K562 (cell line): ENCODE data around the gene FGG. TPM values are rescaled to one million over a fixed set of nuclear protein-coding genes. Genes with fewer than 3 reads are reported as not detected.
A peak's percentile ranks its signal among the peaks of the same experiment; 100 is the strongest.

ENCODE experiments used
- ATAC-seq: fragments of 200-7000 bp; cut with Tn5 transposase; 3 replicates; pipeline ENCODE4 v1.9.1; 2020; ENCODE audit warnings: moderate library complexity
- BruUV-seq: library from RNA; stranded (reverse); fragments of 400-500 nt; replicated peaks from 2 replicates; lab custom pipeline; 2021; lab: Mats Ljungman, UMichigan
- CTCF ChIA-PET: fragments of 300-600 bp; formaldehyde crosslinking; extraction: SDS; loops from one replicate; lab custom pipeline; 2021; ENCODE audit warnings: low intra/inter-chr PET ratio; lab: Yijun Ruan, JAX
- POLR2A ChIA-PET: fragments of 300-600, 350-650 bp; sonication (Branson Sonifier 250); formaldehyde crosslinking; extraction: SDS; loops from one replicate; lab custom pipeline; 2021; ENCODE audit warnings: antibody characterized with exemption, inconsistent platforms; lab: Yijun Ruan, JAX
- DNase-seq, 4 experiments: peaks; one replicate each; pipeline versions ENCODE4 v3.0.0 to v3.0.0-alpha.2; 2011 to 2018; ENCODE audit warnings: low spot score in 3 of 4, mixed read lengths in 3 of 4; ENCODE audit errors: extremely low read depth in 1 of 4
- FAIRE-seq: peaks from 2 replicates; lab custom pipeline; 2011; peaks lifted over from hg19 to GRCh38; lab: Jason Lieb, UNC
- H2AFZ ChIP-seq: 2 replicates; pipeline ENCODE4 v1.6.0; 2011; ENCODE audit warnings: low read depth, low read length, control low read depth, inconsistent platforms
- H3K27ac ChIP-seq: fragments of 200-600 bp; 3 replicates; pipeline ENCODE4 v1.8.0; 2011; ENCODE audit warnings: low read depth, mild to moderate bottlenecking, control low read depth, inconsistent platforms, low read length, moderate library complexity, mixed read lengths; ENCODE audit errors: extremely low read depth
- H3K27me3 ChIP-seq, 2 experiments: fragments of 300-600 bp in 1 of 2; 2 replicates in 1 of 2; 3 replicates in 1 of 2; pipeline versions ENCODE4 v1.6.0 to v1.8.0; 2011; ENCODE audit warnings: inconsistent platforms in 2 of 2, low read length in 2 of 2, mild to moderate bottlenecking in 1 of 2, mixed read lengths in 1 of 2, moderate library complexity in 1 of 2; ENCODE audit not compliant: control insufficient read depth in 2 of 2, insufficient read depth in 2 of 2
- H3K36me3 ChIP-seq: fragments of 300-600 bp; 3 replicates; pipeline ENCODE4 v1.8.0; 2011; ENCODE audit warnings: mild to moderate bottlenecking, low read length, inconsistent platforms; ENCODE audit not compliant: control insufficient read depth, insufficient read depth
- H3K4me1 ChIP-seq, 2 experiments: fragments of 200-600 bp in 1 of 2; replicated peaks in 1 of 2; 2 replicates in 1 of 2; 3 replicates in 1 of 2; pipeline versions ENCODE4 v1.5.1 to v1.8.0; 2011; ENCODE audit warnings: inconsistent platforms in 2 of 2, low read length in 2 of 2, mild to moderate bottlenecking in 1 of 2, mixed read lengths in 1 of 2, moderate library complexity in 1 of 2; ENCODE audit not compliant: control insufficient read depth in 2 of 2, insufficient read depth in 2 of 2
- H3K4me2 ChIP-seq: 2 replicates; pipeline ENCODE4 v1.6.1; 2011; ENCODE audit warnings: low read length, control low read depth, inconsistent platforms, mixed read lengths; ENCODE audit not compliant: insufficient read depth
- H3K4me3 ChIP-seq: fragments of 200-600 bp; sonication (generic), shearing (Covaris generic); 2 replicates; pipeline ENCODE4 v1.5.1; 2016; ENCODE audit warnings: control low read depth, inconsistent platforms
- H3K79me2 ChIP-seq: fragments of 200-600 bp; 3 replicates; pipeline ENCODE4 v1.8.0; 2011; ENCODE audit warnings: low read length, inconsistent platforms; ENCODE audit not compliant: control insufficient read depth, insufficient read depth
- H3K9ac ChIP-seq, 2 experiments: 2 replicates each; pipeline versions ENCODE4 v1.6.0 to v1.6.1; 2011; ENCODE audit warnings: low read depth in 2 of 2, low read length in 2 of 2, control low read depth in 1 of 2, inconsistent platforms in 1 of 2, mild to moderate bottlenecking in 1 of 2, mixed read lengths in 1 of 2; ENCODE audit not compliant: insufficient read depth in 1 of 2
- H3K9me1 ChIP-seq: one replicate; pipeline ENCODE4 v1.6.0; 2011; ENCODE audit warnings: inconsistent platforms, mild to moderate bottlenecking, low read length, moderate library complexity; ENCODE audit not compliant: control insufficient read depth, insufficient read depth
- H3K9me3 ChIP-seq: replicated peaks from 2 replicates; pipeline ENCODE4 v1.5.1; 2011; ENCODE audit warnings: low read depth, low read length, inconsistent platforms; ENCODE audit not compliant: control insufficient read depth, insufficient read depth
- H4K20me1 ChIP-seq: replicated peaks from 2 replicates; pipeline ENCODE4 v1.6.1; 2011; ENCODE audit warnings: low read length, inconsistent platforms, mixed read lengths; ENCODE audit not compliant: control insufficient read depth, insufficient read depth
- CREM ChIP-seq: IDR thresholded peaks from 2 replicates; pipeline ENCODE4 v1.6.1; 2014; ENCODE audit warnings: antibody characterized with exemption, low read depth
- ETS1 ChIP-seq: conservative IDR thresholded peaks from 2 replicates; pipeline ENCODE4 v1.6.1; 2011; ENCODE audit warnings: low read depth, mild to moderate bottlenecking, low read length; ENCODE audit not compliant: control insufficient read depth
- HDAC6 ChIP-seq: IDR thresholded peaks from 2 replicates; pipeline ENCODE4 v1.6.1; 2012; ENCODE audit warnings: low read depth, mild to moderate bottlenecking, control low read depth, inconsistent platforms, low read length, moderate library complexity
- JUND ChIP-seq, 2 experiments: IDR thresholded peaks; 2 replicates in 1 of 2; 3 replicates in 1 of 2; pipeline ENCODE4 v1.6.1; 2011; ENCODE audit warnings: borderline replicate concordance in 2 of 2, low read depth in 2 of 2, low read length in 2 of 2, improper control_type of control experiment in 1 of 2, missing biosample characterization in 1 of 2, missing genetic modification characterization in 1 of 2, missing genetic modification reagents in 1 of 2
- MECOM ChIP-seq: fragments of 250-450 bp; sonication (Bioruptor Pico); IDR thresholded peaks from 2 replicates; pipeline ENCODE4 v1.8.0; 2022; ENCODE audit warnings: inconsistent platforms
- NCOR1 ChIP-seq: fragments of 450-650 bp; IDR thresholded peaks from 2 replicates; pipeline ENCODE4 v1.6.1; 2016; ENCODE audit warnings: mild to moderate bottlenecking, moderate library complexity
- NFIX ChIP-seq: fragments of 250-450 bp; sonication (Bioruptor Pico); IDR thresholded peaks from 2 replicates; pipeline ENCODE4 v1.4.0; 2020; ENCODE audit warnings: low read depth, mild to moderate bottlenecking, moderate library complexity
- PCBP1 ChIP-seq: fragments of 200-400 bp; formaldehyde crosslinking; IDR thresholded peaks from 2 replicates; pipeline ENCODE4 v1.6.1; 2018; ENCODE audit warnings: mild to moderate bottlenecking, low read depth, low read length; ENCODE audit not compliant: poor library complexity, severe bottlenecking
- RBM14 ChIP-seq: fragments of 200-400 bp; formaldehyde crosslinking; IDR thresholded peaks from 2 replicates; pipeline ENCODE4 v1.6.1; 2018; ENCODE audit warnings: low read depth, mild to moderate bottlenecking, low read length, moderate library complexity, borderline replicate concordance; ENCODE audit not compliant: insufficient read depth
- SRF ChIP-seq, 2 experiments: fragments of 250-450, 450-650 bp in 1 of 2; sonication (Bioruptor Pico) in 1 of 2; sonication (generic) in 1 of 2; formaldehyde crosslinking; IDR thresholded peaks; 2 replicates each; pipeline versions ENCODE4 v1.5.0 to v1.5.1; 2020 to 2022; ENCODE audit warnings: mild to moderate bottlenecking in 1 of 2, missing genetic modification reagents in 1 of 2
- ZNF518B ChIP-seq: fragments of 250-450 bp; sonication (Bioruptor Pico); IDR thresholded peaks from 2 replicates; pipeline ENCODE4 v1.5.0; 2021; ENCODE audit warnings: mild to moderate bottlenecking, moderate library complexity
- ZNF77 ChIP-seq: fragments of 250-450 bp; sonication (Bioruptor Pico); IDR thresholded peaks from 2 replicates; pipeline ENCODE4 v1.5.0; 2020
- ZNF830 ChIP-seq: fragments of 250-450 bp; sonication (Bioruptor Pico); IDR thresholded peaks from 2 replicates; pipeline ENCODE4 v1.5.0; 2021; ENCODE audit warnings: mild to moderate bottlenecking
- WGBS: fragments of 100-300 bp; shearing (Covaris generic); methylation state at CpG from one replicate; pipeline ENCODE4 v1.1.6; 2016; ENCODE audit warnings: low coverage, mixed read lengths; ENCODE audit not compliant: insufficient coverage; ENCODE audit errors: missing lambda C conversion rate; 5-methylcytosine and 5-hydroxymethylcytosine counted together
- in situ Hi-C: fragments of 300-500 bp; cut with MboI; formaldehyde crosslinking; loops from 4 replicates; pipeline ENCODE4 v1.15.0; 2018; ENCODE audit warnings: inconsistent platforms, mixed read lengths
- intact Hi-C: fragments of 100-400 bp; cut with micrococcal nuclease; formaldehyde crosslinking; loops from 2 replicates; pipeline ENCODE4 v1.14.2; 2022
- polyA plus RNA-seq, 8 experiments: library from polyadenylated mRNA; depleted of rRNA in 4 of 8; stranded (reverse) in 5 of 8; unstranded in 3 of 8; fragments of >200 nt; fragmentation: Nextera tagmentation in 2 of 8; fragmentation: Illumina TruSeq in 1 of 8; extraction: Ambion mirVana in 2 of 8; extraction: Trizol in 1 of 8; gene quantifications; 2 replicates each; pipeline versions ENCODE4 v1.2.1 to v1.2.3, GENCODE V29; 2011 to 2014; ENCODE audit warnings: inconsistent platforms in 1 of 8, missing spikeins in 1 of 8
- total RNA-seq, 7 experiments: library from RNA; depleted of rRNA in 6 of 7; stranded (reverse); fragments of >200 nt in 6 of 7; fragmentation: Illumina TruSeq in 2 of 7; extraction: Trizol in 2 of 7; gene quantifications; 2 replicates each; pipeline versions ENCODE4 v1.2.1 to v1.2.3, GENCODE V29; 2011 to 2021; ENCODE audit warnings: low replicate concordance in 1 of 7
- TF ChIP-seq, protein P1 (sequence below): sonication (generic); formaldehyde crosslinking; IDR thresholded peaks from 2 replicates; pipeline ENCODE4 v1.8.1; 2022; ENCODE audit warnings: missing genetic modification reagents
- TF ChIP-seq, protein P2 (sequence below): fragments of 450-650 bp; formaldehyde crosslinking; IDR thresholded peaks from 2 replicates; pipeline ENCODE4 v1.4.0; 2022; ENCODE audit warnings: mild to moderate bottlenecking, moderate library complexity

Gene FGG
- total and polyA plus RNA-seq, 9 of the 15 experiments (the other 6 are each of a cell fraction or from before 2014, with no cell fraction given) = 0.08 to 2.2 (median 0.33) TPM; not detected in 2

DNA sequence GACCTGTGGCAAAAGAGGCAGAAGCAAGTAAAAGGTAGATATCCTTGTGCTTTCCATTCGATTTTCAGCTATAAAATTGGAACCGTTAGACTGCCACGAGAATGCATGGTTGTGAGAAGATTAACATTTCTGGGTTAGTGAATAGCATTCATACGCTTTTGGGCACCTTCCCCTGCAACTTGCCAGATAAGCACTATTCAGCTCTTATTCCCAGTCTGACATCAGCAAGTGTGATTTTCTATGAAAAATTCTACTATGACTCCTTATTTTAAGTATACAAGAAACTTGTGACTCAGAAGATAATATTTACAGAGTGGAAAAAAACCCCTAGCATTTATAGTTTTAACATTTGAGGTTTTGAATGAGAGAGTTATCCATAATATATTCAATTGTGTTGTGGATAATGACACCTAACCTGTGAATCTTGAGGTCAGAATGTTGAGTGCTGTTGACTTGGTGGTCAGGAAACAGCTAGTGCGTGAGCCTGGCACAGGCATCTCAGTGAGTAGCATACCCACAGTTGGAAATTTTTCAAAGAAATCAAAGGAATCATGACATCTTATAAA lies 45.7 kb downstream of the FGG start:
- Histone ChIP-seq H3K9ac (no peak overlapping the region), H2AFZ (peak overlapping the region; percentile 67), H3K4me2 (no peak overlapping the region), H3K36me3 (no peaks in the 10 kb centered on the region), H4K20me1 (no peaks in the 10 kb centered on the region), H3K79me2 (no peaks in the 10 kb centered on the region), H3K9me1 (no peaks in the 10 kb centered on the region), H3K4me3 (no peak overlapping the region), H3K9me3 (no peaks in the 10 kb centered on the region), H3K4me1 (no peaks in the 10 kb centered on the region), H3K27me3 (no peaks in the 10 kb centered on the region), H3K27ac (no peak overlapping the region)
- intact Hi-C loops = no loop called here
- ChIA-PET POLR2A (no interaction called here), CTCF (no interaction called here)
- in situ Hi-C loops = no loop called here
- 6% methylated on average over 5 of the region's 5 CpGs for WGBS
- FAIRE-seq (no peak), DNase-seq (no peak), ATAC-seq (no peak)
- BruUV-seq = no TSS peak
- TF ChIP-seq MECOM (CRISPR knock-in tag) (no peak), CREM (no peak), RBM14 (no peak), ZNF830 (CRISPR knock-in tag) (no peak), HDAC6 (no peak), ZNF77 (CRISPR knock-in tag) (no peak), ETS1 (no peak), NFIX (CRISPR knock-in tag) (no peak), ZNF518B (no peak), SRF (CRISPR knock-in tag; IDR thresholded peaks at IDR 0.05) (no peak), NCOR1 (no peak), PCBP1 (no peak), JUND (IDR thresholded peaks at IDR 0.05; ENCODE audit: borderline replicate concordance, low read depth, low read length) (no peak), JUND (tag; IDR thresholded peaks at IDR 0.05; ENCODE audit: borderline replicate concordance, low read depth, low read length) (no peak)
- TF ChIP-seq, protein P1, sequence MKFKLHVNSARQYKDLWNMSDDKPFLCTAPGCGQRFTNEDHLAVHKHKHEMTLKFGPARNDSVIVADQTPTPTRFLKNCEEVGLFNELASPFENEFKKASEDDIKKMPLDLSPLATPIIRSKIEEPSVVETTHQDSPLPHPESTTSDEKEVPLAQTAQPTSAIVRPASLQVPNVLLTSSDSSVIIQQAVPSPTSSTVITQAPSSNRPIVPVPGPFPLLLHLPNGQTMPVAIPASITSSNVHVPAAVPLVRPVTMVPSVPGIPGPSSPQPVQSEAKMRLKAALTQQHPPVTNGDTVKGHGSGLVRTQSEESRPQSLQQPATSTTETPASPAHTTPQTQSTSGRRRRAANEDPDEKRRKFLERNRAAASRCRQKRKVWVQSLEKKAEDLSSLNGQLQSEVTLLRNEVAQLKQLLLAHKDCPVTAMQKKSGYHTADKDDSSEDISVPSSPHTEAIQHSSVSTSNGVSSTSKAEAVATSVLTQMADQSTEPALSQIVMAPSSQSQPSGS (CRISPR knock-in tag) = no peak
- TF ChIP-seq, protein P2, sequence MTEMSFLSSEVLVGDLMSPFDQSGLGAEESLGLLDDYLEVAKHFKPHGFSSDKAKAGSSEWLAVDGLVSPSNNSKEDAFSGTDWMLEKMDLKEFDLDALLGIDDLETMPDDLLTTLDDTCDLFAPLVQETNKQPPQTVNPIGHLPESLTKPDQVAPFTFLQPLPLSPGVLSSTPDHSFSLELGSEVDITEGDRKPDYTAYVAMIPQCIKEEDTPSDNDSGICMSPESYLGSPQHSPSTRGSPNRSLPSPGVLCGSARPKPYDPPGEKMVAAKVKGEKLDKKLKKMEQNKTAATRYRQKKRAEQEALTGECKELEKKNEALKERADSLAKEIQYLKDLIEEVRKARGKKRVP (CRISPR knock-in tag) = no peak
